PFSK-1 (cell line): Measurements from ENCODE around the gene TAF3.

Experiments
- FOXP2 ChIP-seq: optimal IDR thresholded peaks from 2 replicates; pipeline ENCODE3; 2011; ENCODE audit warnings: borderline replicate concordance, control low read depth, inconsistent platforms; ENCODE audit not compliant: insufficient read depth; ENCODE audit errors: extremely low read length, extremely low read depth
- POLR2AphosphoS5 ChIP-seq: IDR thresholded peaks from 2 replicates; pipeline ENCODE4 v1.6.1; 2012; ENCODE audit warnings: low read depth, mild to moderate bottlenecking, control low read depth, low read length, moderate library complexity
- REST ChIP-seq, 2 experiments: IDR thresholded peaks; 2 replicates each; pipeline versions ENCODE4 v1.6.1 to v1.8.0; 2011 to 2012; ENCODE audit warnings: low read depth in 2 of 2, low read length in 2 of 2, control low read depth in 1 of 2, inconsistent platforms in 1 of 2, mild to moderate bottlenecking in 1 of 2, moderate library complexity in 1 of 2; ENCODE audit not compliant: insufficient read depth in 1 of 2
- SIN3A ChIP-seq: IDR thresholded peaks from 2 replicates; pipeline ENCODE4 v1.6.1; 2012; ENCODE audit warnings: mild to moderate bottlenecking, low read length, moderate library complexity, borderline replicate concordance; ENCODE audit not compliant: insufficient read depth
- TAF1 ChIP-seq: IDR thresholded peaks from 2 replicates; pipeline ENCODE4 v1.6.1; 2012; ENCODE audit warnings: low read length, control low read depth, borderline replicate concordance; ENCODE audit not compliant: insufficient read depth

The TAF3 gene

GRCh38 chr10:7874864-7875263 is 56.6 kb downstream of the TAF3 start:
- TF ChIP-seq SIN3A (no peak), FOXP2 (no peak), TAF1 (no peak), POLR2AphosphoS5 (no peak), REST (IDR thresholded peaks at IDR 0.05; ENCODE audit: insufficient read depth in 1 of 2, low read depth in 2 of 2, low read length in 2 of 2) (no peak)

DNA sequence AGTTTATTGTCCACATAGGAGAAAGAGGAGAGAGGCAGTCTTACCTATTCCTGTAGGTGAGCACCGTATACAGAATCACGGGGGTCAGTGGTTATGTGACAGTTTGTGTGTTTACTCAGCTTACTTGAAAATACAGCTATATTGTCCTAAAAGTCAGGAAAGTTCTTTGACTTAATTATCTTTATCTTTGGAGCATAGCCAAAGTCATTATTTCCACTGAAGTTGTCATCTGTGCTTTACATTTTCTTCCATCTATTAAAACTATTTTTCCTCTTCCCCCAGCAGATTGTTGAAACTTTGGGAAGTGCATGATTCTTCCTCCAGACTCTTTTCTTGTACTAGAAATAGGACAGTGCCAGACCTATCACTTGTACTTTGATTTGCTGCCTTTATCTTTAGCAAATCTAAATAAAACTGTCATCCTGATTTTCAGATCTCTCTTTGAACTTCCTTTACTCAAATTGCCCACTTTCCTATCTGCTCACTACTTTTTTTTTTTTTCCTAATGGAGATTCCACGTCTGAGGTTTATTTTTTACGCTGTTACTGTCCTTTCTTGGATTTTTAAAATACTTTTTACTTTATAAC is 58.3 kb downstream of the TAF3 start:
- TF ChIP-seq SIN3A (no peak), REST (IDR thresholded peaks at IDR 0.05; ENCODE audit: insufficient read depth in 1 of 2, low read depth in 2 of 2, low read length in 2 of 2) (no peak), TAF1 (no peak), POLR2AphosphoS5 (no peak), FOXP2 (no peak)

- TF ChIP-seq FOXP2, result no peak
- no peak for TF ChIP-seq SIN3A
- TF ChIP-seq REST (IDR thresholded peaks at IDR 0.05; ENCODE audit: insufficient read depth in 1 of 2, low read depth in 2 of 2, low read length in 2 of 2), result no peak
- TF ChIP-seq POLR2AphosphoS5, result no peak
- no peak for TF ChIP-seq TAF1
These were observed 62.8 kb downstream of the TAF3 start for GRCh38 chr10:7881119-7881518.

DNA sequence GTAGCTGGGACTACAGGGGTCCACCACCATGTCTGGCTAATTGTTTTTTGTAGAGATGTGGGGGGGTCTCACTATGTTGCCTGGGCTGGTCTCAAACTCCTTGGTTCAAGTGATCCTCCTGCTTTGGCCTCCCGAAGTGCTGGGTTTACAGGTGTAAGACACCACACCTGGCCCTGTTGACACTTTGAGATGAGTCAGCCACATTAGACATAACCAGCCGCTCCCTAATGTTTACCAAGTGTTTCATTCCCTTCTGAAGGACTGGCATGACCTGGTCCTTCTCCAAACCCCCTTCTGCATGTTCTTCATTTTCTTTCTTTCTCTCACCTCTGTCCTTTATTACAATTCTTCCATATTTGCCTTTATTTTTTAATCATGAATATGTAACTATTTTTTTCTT is 67.8 kb downstream of the TAF3 start:
- TF ChIP-seq SIN3A (no peak), TAF1 (no peak), POLR2AphosphoS5 (no peak), REST (IDR thresholded peaks at IDR 0.05; ENCODE audit: insufficient read depth in 1 of 2, low read depth in 2 of 2, low read length in 2 of 2) (no peak), FOXP2 (no peak)

- TF ChIP-seq TAF1 (no peak), POLR2AphosphoS5 (no peak), FOXP2 (no peak), SIN3A (no peak), REST (IDR thresholded peaks at IDR 0.05; ENCODE audit: insufficient read depth in 1 of 2, low read depth in 2 of 2, low read length in 2 of 2) (no peak)
These were observed 69.0 kb downstream of the TAF3 start for GRCh38 chr10:7887174-7887816.
